ENCODE data around the gene TENM4. TPM values are rescaled to one million over a fixed set of nuclear protein-coding genes. Genes with fewer than 3 reads are reported as not detected.

The TENM4 gene
- total RNA-seq, 2 donors from 2014 or later: 68.2 to 130 TPM

DNA sequence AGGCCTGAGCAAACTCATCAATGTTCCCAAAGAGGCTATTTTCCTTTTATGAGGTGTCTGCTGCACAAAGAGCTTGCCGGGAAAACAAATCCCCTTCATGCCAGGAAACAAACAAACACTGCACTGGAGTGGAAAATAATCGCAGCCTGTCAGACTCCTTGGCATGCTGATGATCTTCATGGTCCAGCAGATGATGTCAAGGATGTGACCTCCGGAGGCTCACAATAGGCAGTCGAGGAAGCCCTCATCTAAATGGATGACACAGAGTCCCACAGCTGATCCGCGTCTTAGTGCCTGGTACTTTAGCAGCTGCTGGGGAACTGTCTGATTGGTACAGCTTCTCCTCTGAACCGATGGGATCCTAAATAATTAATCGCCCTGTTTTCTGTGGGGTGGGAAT lies 187.6 kb downstream of the TENM4 start:
- Mint-ChIP-seq H3K27me3 (ENCODE audit: insufficient read depth) (no peaks in the 10 kb centered on the region), H3K4me1 (peaks cover 6% of the 10 kb centered on the region), H3K36me3 (ENCODE audit: low read depth) (peaks cover 7% of the 10 kb centered on the region), H3K27ac (no peak overlapping the region), H3K9me3 (no peaks in the 10 kb centered on the region), H3K4me3 (no peak overlapping the region)
- H3K36me3 ChIP-seq (ENCODE audit: control insufficient read depth, insufficient read depth, low read length): no peaks in the 10 kb centered on the region
- H3K9me3 ChIP-seq (ENCODE audit: control insufficient read depth, low read length): no peaks in the 10 kb centered on the region
- WGBS, 2 experiments (ENCODE audit: insufficient coverage in 1 of 2, insufficient read length in 1 of 2): 92 to 97% methylated on average over 8 of the region's 8 CpGs
- H3K4me3 ChIP-seq (ENCODE audit: low read length): no peak overlapping the region
- no peak overlapping the region for H3K27ac ChIP-seq (ENCODE audit: low read depth, low read length)
- no peaks in the 10 kb centered on the region for H3K27me3 ChIP-seq (ENCODE audit: control insufficient read depth, insufficient read depth, low read length, poor library complexity, severe bottlenecking)
- no peaks in the 10 kb centered on the region for H3K4me1 ChIP-seq (ENCODE audit: control insufficient read depth, insufficient read depth, low read length)
- no peak for DNase-seq
- H3K9ac ChIP-seq (ENCODE audit: extremely low read depth, low read length, poor library complexity, severe bottlenecking): no peak overlapping the region
- TF ChIP-seq CTCF (conservative IDR thresholded peaks at IDR 0.05): no peak

GRCh38 chr11:79249295-79249993 lies 191.4 kb downstream of the TENM4 start:
- Histone ChIP-seq H3K27me3 (ENCODE audit: control insufficient read depth, insufficient read depth, low read length, poor library complexity, severe bottlenecking) (no peaks in the 10 kb centered on the region), H3K9me3 (ENCODE audit: control insufficient read depth, low read length) (no peaks in the 10 kb centered on the region), H3K4me1 (ENCODE audit: control insufficient read depth, insufficient read depth, low read length) (no peaks in the 10 kb centered on the region), H3K27ac (ENCODE audit: low read depth, low read length) (no peak overlapping the region), H3K4me3 (ENCODE audit: low read length) (no peak overlapping the region), H3K9ac (ENCODE audit: extremely low read depth, low read length, poor library complexity, severe bottlenecking) (no peak overlapping the region), H3K36me3 (ENCODE audit: control insufficient read depth, insufficient read depth, low read length) (no peaks in the 10 kb centered on the region)
- no peaks in the 10 kb centered on the region for H3K36me3 Mint-ChIP-seq (ENCODE audit: low read depth)
- TF ChIP-seq CTCF (conservative IDR thresholded peaks at IDR 0.05): no peak
- DNase-seq: no peak
- H3K27ac Mint-ChIP-seq: no peak overlapping the region
- H3K27me3 Mint-ChIP-seq (ENCODE audit: insufficient read depth): no peaks in the 10 kb centered on the region
- no peaks in the 10 kb centered on the region for H3K9me3 Mint-ChIP-seq
- 71 to 80% methylated on average over 5 of the region's 5 CpGs for WGBS, 2 experiments (ENCODE audit: insufficient coverage in 1 of 2, insufficient read length in 1 of 2)
- no peak overlapping the region for H3K4me3 Mint-ChIP-seq
- peaks cover 6% of the 10 kb centered on the region for H3K4me1 Mint-ChIP-seq

- Mint-ChIP-seq H3K36me3 (ENCODE audit: low read depth) (peaks cover 9% of the 10 kb centered on the region), H3K4me1 (peaks cover 12% of the 10 kb centered on the region), H3K27ac (no peak overlapping the region), H3K4me3 (no peak overlapping the region), H3K9me3 (no peaks in the 10 kb centered on the region), H3K27me3 (ENCODE audit: insufficient read depth) (no peaks in the 10 kb centered on the region)
- Histone ChIP-seq H3K27ac (ENCODE audit: low read depth, low read length) (no peak overlapping the region), H3K4me1 (ENCODE audit: control insufficient read depth, insufficient read depth, low read length) (no peaks in the 10 kb centered on the region), H3K4me3 (ENCODE audit: low read length) (no peak overlapping the region), H3K27me3 (ENCODE audit: control insufficient read depth, insufficient read depth, low read length, poor library complexity, severe bottlenecking) (no peaks in the 10 kb centered on the region), H3K9me3 (ENCODE audit: control insufficient read depth, low read length) (no peaks in the 10 kb centered on the region), H3K36me3 (ENCODE audit: control insufficient read depth, insufficient read depth, low read length) (no peaks in the 10 kb centered on the region), H3K9ac (ENCODE audit: extremely low read depth, low read length, poor library complexity, severe bottlenecking) (no peak overlapping the region)
- TF ChIP-seq CTCF (conservative IDR thresholded peaks at IDR 0.05): no peak
- no peak for DNase-seq
- WGBS, 2 experiments (ENCODE audit: insufficient coverage in 1 of 2, insufficient read length in 1 of 2): 86% methylated on average over 2 of the region's 2 CpGs; no CpG with 5 or more reads in 1 of the 2 experiments
Measured at GRCh38 chr11:79244798-79245197, 196.0 kb downstream of the TENM4 start.

Data from endodermal cell (in vitro differentiated cells).